SU-DHL-6 (cell line): ENCODE data around the gene SNX9.

Experiments
- CTCF ChIP-seq: fragments of 200-600 bp; sonication (generic); IDR thresholded peaks from one replicate; pipeline ENCODE4 v1.5.1; 2017; ENCODE audit warnings: antibody characterized with exemption, mild to moderate bottlenecking, low read length, moderate library complexity; ENCODE audit not compliant: insufficient read depth, poor library complexity, severe bottlenecking
- EZH2phosphoT487 ChIP-seq: fragments of 200-600 bp; sonication (generic), shearing (Covaris generic); conservative IDR thresholded peaks from 2 replicates; pipeline ENCODE4 v1.6.1; 2018; ENCODE audit warnings: mild to moderate bottlenecking, antibody characterized with exemption, low read length, moderate library complexity, mixed read lengths

GRCh38 chr6:157792671-157793070 is 30.4 kb upstream of the SNX9 start:
- no peak for TF ChIP-seq CTCF
- no peak for TF ChIP-seq EZH2phosphoT487
